MM.1S (cell line): ENCODE measurements around the gene APBA1.

Source experiments
- DNase-seq: peaks from one replicate; pipeline ENCODE4 v3.0.0-alpha.2; 2015
- H2AFZ ChIP-seq: fragments of 300-600 bp; sonication (generic); 2 replicates; pipeline ENCODE4 v1.6.0; 2016; ENCODE audit warnings: antibody characterized with exemption, low read length
- H3F3A ChIP-seq: fragments of 300-600 bp; sonication (generic); 2 replicates; pipeline ENCODE4 v1.6.1; 2016; ENCODE audit warnings: mild to moderate bottlenecking, antibody characterized with exemption, low read length, moderate library complexity, mixed read lengths; ENCODE audit not compliant: insufficient read depth
- H3K27ac ChIP-seq: fragments of 300-600 bp; sonication (generic); 2 replicates; pipeline ENCODE4 v1.5.1; 2016; ENCODE audit warnings: mild to moderate bottlenecking, low read length
- H3K27me3 ChIP-seq: fragments of 300-600 bp; sonication (generic); replicated peaks from 2 replicates; pipeline ENCODE4 v1.6.0; 2016; ENCODE audit warnings: low read length; ENCODE audit not compliant: insufficient read depth
- H3K36me3 ChIP-seq: fragments of 300-600 bp; sonication (generic); replicated peaks from 2 replicates; pipeline ENCODE4 v1.6.1; 2016; ENCODE audit warnings: mild to moderate bottlenecking, low read length, mixed read lengths; ENCODE audit not compliant: insufficient read depth
- H3K4me1 ChIP-seq: fragments of 300-600 bp; sonication (generic); 2 replicates; pipeline ENCODE4 v1.6.1; 2016; ENCODE audit warnings: low read length, mixed read lengths
- H3K4me2 ChIP-seq: fragments of 300-600 bp; sonication (generic); 2 replicates; pipeline ENCODE4 v1.6.0; 2016; ENCODE audit warnings: low read depth, low read length
- H3K4me3 ChIP-seq: fragments of 300-600 bp; sonication (generic); 2 replicates; pipeline ENCODE4 v1.5.1; 2016; ENCODE audit warnings: low read length, mixed read lengths
- H3K79me2 ChIP-seq: fragments of 300-600 bp; sonication (generic); 2 replicates; pipeline ENCODE4 v1.6.1; 2016; ENCODE audit warnings: mixed run types, low read length, mixed read lengths
- H3K9ac ChIP-seq: fragments of 300-600 bp; sonication (generic); 2 replicates; pipeline ENCODE4 v1.6.1; 2016; ENCODE audit warnings: low read length, mixed read lengths
- H3K9me2 ChIP-seq: fragments of 300-600 bp; sonication (generic); replicated peaks from 2 replicates; pipeline ENCODE4 v1.6.1; 2016; ENCODE audit warnings: mild to moderate bottlenecking, low read length, mixed read lengths; ENCODE audit not compliant: insufficient read depth
- H3K9me3 ChIP-seq: fragments of 300-600 bp; sonication (generic); replicated peaks from 2 replicates; pipeline ENCODE4 v1.6.1; 2016; ENCODE audit warnings: mild to moderate bottlenecking, low read length, mixed read lengths; ENCODE audit not compliant: insufficient read depth
- H4K20me1 ChIP-seq: fragments of 300-600 bp; sonication (generic); 2 replicates; pipeline ENCODE4 v1.6.1; 2016; ENCODE audit warnings: mild to moderate bottlenecking, low read length, moderate library complexity, mixed read lengths; ENCODE audit not compliant: insufficient read depth
- EZH2 ChIP-seq: fragments of 300-600 bp; sonication (generic); optimal IDR thresholded peaks from 2 replicates; pipeline ENCODE3; 2017; ENCODE audit warnings: low read depth, mild to moderate bottlenecking, antibody characterized with exemption, low read length, mixed read lengths
- EZH2phosphoT487 ChIP-seq: fragments of 300-600 bp; sonication (generic); IDR thresholded peaks from 2 replicates; pipeline ENCODE4 v1.6.1; 2018; ENCODE audit warnings: antibody characterized with exemption, low read length
- TF ChIP-seq, protein P1 (sequence below): fragments of 300-600 bp; sonication (generic); IDR thresholded peaks from 2 replicates; pipeline ENCODE4 v1.5.1; 2016; ENCODE audit warnings: antibody characterized with exemption, low read length, mixed read lengths

APBA1 gene

DNA sequence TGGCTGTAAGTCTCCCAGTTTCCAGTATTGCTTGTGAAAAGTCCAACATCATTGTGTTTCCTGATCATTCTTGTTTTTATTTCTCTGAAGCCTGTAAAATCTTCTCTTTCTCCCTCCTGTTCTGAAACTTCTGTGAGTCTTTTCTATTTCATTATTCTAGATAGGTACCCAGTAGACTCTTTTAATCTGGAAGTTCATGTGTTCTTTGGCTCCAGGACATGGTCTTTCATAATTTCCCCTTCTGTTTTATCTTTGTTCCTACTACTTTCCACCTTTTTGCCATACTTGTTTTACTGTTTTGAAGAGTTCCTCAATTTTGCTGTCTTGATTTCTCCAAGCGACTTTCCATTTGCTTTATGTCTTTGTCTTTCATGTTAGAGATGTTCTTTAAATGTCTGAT is 168.1 kb downstream of the APBA1 start:
- Histone ChIP-seq H3K9me2 (no peaks in the 10 kb centered on the region), H3K27ac (no peak overlapping the region), H3K27me3 (no peaks in the 10 kb centered on the region), H3K9ac (no peak overlapping the region), H4K20me1 (no peaks in the 10 kb centered on the region), H3K4me2 (no peak overlapping the region), H3K36me3 (no peaks in the 10 kb centered on the region), H3K9me3 (no peaks in the 10 kb centered on the region), H3K4me1 (no peaks in the 10 kb centered on the region), H3K79me2 (no peaks in the 10 kb centered on the region), H2AFZ (no peak overlapping the region), H3F3A (no peaks in the 10 kb centered on the region), H3K4me3 (no peak overlapping the region)
- TF ChIP-seq EZH2phosphoT487: no peak
- TF ChIP-seq EZH2: no peak
- TF ChIP-seq, protein P1, sequence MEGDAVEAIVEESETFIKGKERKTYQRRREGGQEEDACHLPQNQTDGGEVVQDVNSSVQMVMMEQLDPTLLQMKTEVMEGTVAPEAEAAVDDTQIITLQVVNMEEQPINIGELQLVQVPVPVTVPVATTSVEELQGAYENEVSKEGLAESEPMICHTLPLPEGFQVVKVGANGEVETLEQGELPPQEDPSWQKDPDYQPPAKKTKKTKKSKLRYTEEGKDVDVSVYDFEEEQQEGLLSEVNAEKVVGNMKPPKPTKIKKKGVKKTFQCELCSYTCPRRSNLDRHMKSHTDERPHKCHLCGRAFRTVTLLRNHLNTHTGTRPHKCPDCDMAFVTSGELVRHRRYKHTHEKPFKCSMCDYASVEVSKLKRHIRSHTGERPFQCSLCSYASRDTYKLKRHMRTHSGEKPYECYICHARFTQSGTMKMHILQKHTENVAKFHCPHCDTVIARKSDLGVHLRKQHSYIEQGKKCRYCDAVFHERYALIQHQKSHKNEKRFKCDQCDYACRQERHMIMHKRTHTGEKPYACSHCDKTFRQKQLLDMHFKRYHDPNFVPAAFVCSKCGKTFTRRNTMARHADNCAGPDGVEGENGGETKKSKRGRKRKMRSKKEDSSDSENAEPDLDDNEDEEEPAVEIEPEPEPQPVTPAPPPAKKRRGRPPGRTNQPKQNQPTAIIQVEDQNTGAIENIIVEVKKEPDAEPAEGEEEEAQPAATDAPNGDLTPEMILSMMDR: no peak
- DNase-seq: no peak

DNA sequence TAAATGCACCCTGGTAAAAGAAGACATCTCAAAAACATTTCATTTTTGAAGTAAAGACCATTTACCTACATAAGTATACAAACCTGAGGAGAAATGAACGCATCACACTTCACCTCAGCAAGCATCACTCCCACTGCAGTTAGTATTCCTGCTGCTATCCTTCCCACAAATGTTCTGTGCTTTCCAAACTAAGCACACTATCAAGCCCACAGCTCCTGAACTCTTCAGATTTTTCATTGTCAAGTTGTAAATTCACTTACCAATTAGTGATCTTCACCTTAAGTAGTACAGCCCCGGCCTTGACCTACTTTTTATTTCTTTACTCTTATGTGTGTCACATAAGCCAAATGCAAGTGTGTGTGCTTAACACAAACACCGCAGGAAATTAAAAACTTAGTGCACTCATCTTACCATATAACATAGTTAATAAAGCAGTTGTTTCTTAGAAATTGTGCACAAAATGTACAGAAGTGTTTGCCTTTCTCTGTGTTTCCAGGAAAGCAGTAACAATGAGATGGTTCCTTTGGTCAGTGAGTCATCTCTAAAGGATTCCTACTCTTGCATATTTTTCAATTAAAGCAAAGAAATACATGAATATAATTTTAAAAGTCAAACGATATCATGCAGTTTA is 169.4 kb downstream of the APBA1 start:
- Histone ChIP-seq H3K4me3 (no peak overlapping the region), H2AFZ (no peak overlapping the region), H3K4me2 (no peak overlapping the region), H3K36me3 (no peaks in the 10 kb centered on the region), H4K20me1 (no peaks in the 10 kb centered on the region), H3F3A (no peaks in the 10 kb centered on the region), H3K79me2 (no peaks in the 10 kb centered on the region), H3K4me1 (no peaks in the 10 kb centered on the region), H3K9ac (no peak overlapping the region), H3K27ac (no peak overlapping the region), H3K27me3 (no peaks in the 10 kb centered on the region), H3K9me2 (no peaks in the 10 kb centered on the region), H3K9me3 (no peaks in the 10 kb centered on the region)
- TF ChIP-seq, protein P1: no peak
- no peak for TF ChIP-seq EZH2phosphoT487
- TF ChIP-seq EZH2: no peak
- no peak for DNase-seq

DNA sequence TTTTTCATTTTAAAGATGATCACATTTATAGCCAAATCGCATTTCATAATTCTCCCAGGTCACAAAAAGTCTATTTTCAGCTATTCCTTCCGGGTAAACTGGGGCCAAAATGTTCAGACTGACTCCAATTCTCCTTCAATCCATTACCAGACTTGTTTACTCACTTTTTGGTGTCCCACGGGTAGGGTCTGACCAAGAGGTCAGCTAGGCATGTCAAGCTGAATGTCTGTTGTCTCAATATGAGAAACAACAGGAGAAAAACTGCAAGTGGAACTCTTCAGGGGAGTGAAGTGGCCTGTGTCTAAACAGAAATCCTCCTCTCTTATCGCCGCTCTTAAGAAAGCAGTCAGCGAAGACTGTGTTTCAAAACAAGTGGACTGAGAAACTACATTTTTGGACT is 171.3 kb downstream of the APBA1 start:
- H3K36me3 ChIP-seq: no peaks in the 10 kb centered on the region
- no peak overlapping the region for H3K27ac ChIP-seq
- no peaks in the 10 kb centered on the region for H3F3A ChIP-seq
- H3K9me2 ChIP-seq: no peaks in the 10 kb centered on the region
- no peaks in the 10 kb centered on the region for H3K79me2 ChIP-seq
- H3K27me3 ChIP-seq: no peaks in the 10 kb centered on the region
- DNase-seq: no peak
- TF ChIP-seq EZH2phosphoT487 (no peak), EZH2 (no peak)
- TF ChIP-seq, protein P1: no peak
- H3K4me1 ChIP-seq: no peaks in the 10 kb centered on the region
- no peaks in the 10 kb centered on the region for H4K20me1 ChIP-seq
- no peak overlapping the region for H3K4me2 ChIP-seq
- H2AFZ ChIP-seq: no peak overlapping the region
- H3K9ac ChIP-seq: no peak overlapping the region
- H3K9me3 ChIP-seq: no peaks in the 10 kb centered on the region
- H3K4me3 ChIP-seq: no peak overlapping the region
